Effector memory CD4-positive, alpha-beta T cell (primary cell): ENCODE measurements around the gene LTBP1.
"Not testable (repeated sequence)": the region's sequence is repeated elsewhere in the genome, so short reads cannot be mapped to it uniquely, and the experiment has no call there.

ENCODE experiments used
- DNase-seq, 3 donors: peaks; one replicate each; pipeline ENCODE4 v3.0.0-alpha.2; 2020
- H3K27ac ChIP-seq: 2 replicates; pipeline ENCODE4 v1.7.0; 2013; ENCODE audit warnings: mild to moderate bottlenecking, low read length, moderate library complexity; ENCODE audit not compliant: insufficient read depth, poor library complexity, severe bottlenecking
- H3K27me3 ChIP-seq: replicated peaks from 2 replicates; pipeline ENCODE4 v1.7.0; 2013; ENCODE audit warnings: mild to moderate bottlenecking, low read length; ENCODE audit not compliant: insufficient read depth, control insufficient read depth, poor library complexity, severe bottlenecking
- H3K36me3 ChIP-seq: 2 replicates; pipeline ENCODE4 v1.7.0; 2013; ENCODE audit warnings: mild to moderate bottlenecking, low read length, moderate library complexity; ENCODE audit not compliant: control insufficient read depth, insufficient read depth
- H3K4me1 ChIP-seq: 2 replicates; pipeline ENCODE4 v1.7.0; 2013; ENCODE audit warnings: low read length, mild to moderate bottlenecking; ENCODE audit not compliant: control insufficient read depth, insufficient read depth, poor library complexity, severe bottlenecking
- H3K4me3 ChIP-seq: 2 replicates; pipeline ENCODE4 v1.7.0; 2013; ENCODE audit warnings: low read length, low read depth, mild to moderate bottlenecking; ENCODE audit not compliant: insufficient read depth, poor library complexity, severe bottlenecking
- H3K9me3 ChIP-seq: 2 replicates; pipeline ENCODE4 v1.7.0; 2013; ENCODE audit warnings: mild to moderate bottlenecking, low read length, moderate library complexity; ENCODE audit not compliant: control insufficient read depth

The LTBP1 gene

DNA sequence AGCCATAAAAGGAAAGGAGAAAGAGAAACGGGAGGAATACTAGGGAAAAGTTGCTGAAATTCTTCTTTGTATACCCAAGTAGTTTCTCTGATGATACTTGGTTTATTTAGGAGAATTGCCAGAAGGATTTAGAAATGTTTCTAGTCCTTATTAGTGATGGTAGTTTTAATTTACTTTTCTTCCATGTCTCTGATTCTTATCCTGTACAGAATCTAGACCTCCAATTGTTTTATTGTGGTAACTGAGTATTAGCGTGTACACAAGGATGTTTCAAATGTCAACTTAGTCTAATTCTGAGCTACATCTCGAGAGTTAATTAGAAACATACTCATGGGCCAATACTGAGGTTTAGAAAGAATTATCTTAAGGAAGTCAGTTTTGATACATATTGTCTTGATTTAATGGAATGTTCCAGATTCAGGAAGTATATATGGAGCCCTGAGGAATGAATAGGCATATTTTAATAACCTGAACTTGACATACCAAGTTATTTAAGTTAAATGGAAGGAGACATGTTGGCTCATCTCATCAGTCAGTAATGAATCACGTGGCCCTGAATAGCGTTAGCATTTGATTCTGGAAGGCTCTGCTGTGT, 219.6 kb downstream of the LTBP1 start:
- Histone ChIP-seq H3K4me1 (no peaks in the 10 kb centered on the region), H3K27ac (no peak overlapping the region)

DNA sequence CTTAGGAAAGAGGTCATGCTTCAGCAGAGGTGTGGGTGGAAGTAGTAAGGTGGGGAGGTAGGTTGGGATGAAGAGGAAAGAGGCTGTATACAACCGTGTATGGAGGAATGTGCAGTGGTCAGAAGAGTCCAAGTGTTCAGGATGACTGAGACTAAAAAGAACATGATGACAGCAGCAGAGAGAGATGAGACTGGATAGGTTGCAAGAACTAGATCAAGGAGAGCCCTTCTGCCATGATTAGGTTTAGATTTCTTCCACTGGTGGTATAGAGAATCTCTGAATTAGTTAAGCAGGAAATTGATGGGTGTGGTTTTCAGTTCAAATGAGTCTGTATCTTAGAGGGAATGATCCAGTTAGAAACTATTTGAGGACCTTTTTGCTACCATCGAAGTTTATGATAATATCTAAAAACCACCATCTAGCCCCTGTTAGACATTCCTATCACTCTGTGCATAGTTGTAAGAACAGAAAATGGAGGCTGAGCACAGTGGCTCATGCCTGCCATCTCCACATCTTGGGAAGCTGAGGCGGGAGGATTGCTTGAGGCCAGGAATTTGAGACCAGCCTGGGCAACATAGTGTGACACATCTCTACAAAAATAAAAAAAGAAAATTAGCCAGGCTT, 221.0 kb downstream of the LTBP1 start:
- no peak for DNase-seq
- Histone ChIP-seq H3K27me3 (no peaks in the 10 kb centered on the region), H3K4me3 (no peak overlapping the region), H3K27ac (no peak overlapping the region), H3K4me1 (no peaks in the 10 kb centered on the region), H3K9me3 (no peaks in the 10 kb centered on the region), H3K36me3 (no peaks in the 10 kb centered on the region)

More for the DNA sequence above, 219.6 kb downstream of the LTBP1 start:
- Histone ChIP-seq H3K27me3 (no peaks in the 10 kb centered on the region), H3K4me3 (no peak overlapping the region), H3K9me3 (no peaks in the 10 kb centered on the region), H3K36me3 (no peaks in the 10 kb centered on the region)
- no peak for DNase-seq

DNA sequence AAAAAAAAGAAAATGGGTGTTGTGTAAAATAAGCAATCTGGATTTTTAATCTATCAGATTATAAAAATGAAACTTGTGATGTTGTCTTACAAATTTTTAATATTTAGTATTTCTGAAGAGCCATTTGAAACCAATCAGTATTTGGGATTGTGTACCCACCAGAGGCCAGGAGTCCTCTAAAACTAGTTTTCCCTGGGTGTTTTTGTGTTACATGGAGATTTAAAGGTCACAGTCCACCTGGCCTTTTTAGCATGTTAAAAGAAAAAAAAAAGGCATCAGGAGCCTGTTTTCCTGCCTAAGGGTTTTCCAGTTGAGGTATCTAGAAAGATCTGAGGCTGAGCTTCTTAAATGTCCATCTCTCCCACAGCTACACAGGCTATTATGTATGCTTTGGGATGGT, 221.7 kb downstream of the LTBP1 start:
- Histone ChIP-seq H3K27me3 (no peaks in the 10 kb centered on the region), H3K36me3 (no peaks in the 10 kb centered on the region), H3K27ac (no peak overlapping the region), H3K4me3 (no peak overlapping the region), H3K9me3 (no peaks in the 10 kb centered on the region), H3K4me1 (no peaks in the 10 kb centered on the region)
- no peak for DNase-seq

DNA sequence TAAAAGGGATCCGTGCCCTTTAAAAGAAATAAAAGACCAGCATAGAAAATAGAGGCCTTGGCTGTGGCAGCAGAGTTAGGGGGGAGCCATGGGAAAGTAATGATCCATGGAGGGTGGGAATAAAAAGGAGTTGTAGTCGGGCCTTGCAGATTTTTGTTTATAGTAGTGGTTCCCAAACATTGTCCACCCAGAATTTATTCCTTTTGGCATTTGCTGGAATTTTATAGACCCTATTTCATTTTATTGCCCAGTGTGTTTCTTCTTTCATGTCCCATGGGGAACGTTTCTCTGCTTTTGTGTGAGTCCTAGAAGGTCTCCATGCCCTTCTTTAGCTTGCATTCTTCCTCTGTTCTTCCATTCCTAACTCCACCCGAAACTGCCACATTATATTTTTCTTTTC, 222.2 kb downstream of the LTBP1 start:
- Histone ChIP-seq H3K27ac (no peak overlapping the region), H3K36me3 (no peaks in the 10 kb centered on the region), H3K27me3 (no peaks in the 10 kb centered on the region)

DNA sequence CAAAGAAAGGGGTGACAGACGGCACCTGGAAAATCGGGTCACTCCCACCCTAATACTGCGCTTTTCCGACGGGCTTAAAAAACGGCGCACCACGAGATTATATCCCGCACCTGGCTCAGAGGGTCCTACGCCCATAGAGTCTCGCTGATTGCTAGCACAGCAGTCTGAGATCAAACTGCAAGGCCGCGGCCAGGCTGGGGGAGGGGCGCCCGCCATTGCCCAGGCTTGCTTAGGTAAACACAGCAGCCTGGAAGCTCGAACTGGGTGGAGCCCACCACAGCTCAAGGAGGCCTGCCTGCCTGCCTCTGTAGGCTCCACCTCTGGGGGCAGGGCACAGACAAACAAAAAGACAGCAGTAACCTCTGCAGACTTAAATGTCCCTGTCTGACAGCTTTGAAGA, 223.5 kb downstream of the LTBP1 start:
- H3K27me3 ChIP-seq, H3K4me3 ChIP-seq, DNase-seq, H3K27ac ChIP-seq, H3K4me1 ChIP-seq, H3K36me3 ChIP-seq, H3K9me3 ChIP-seq: not testable (repeated sequence)

More for the DNA sequence above, 222.2 kb downstream of the LTBP1 start:
- DNase-seq: no peak
- no peaks in the 10 kb centered on the region for H3K4me1 ChIP-seq
- no peak overlapping the region for H3K4me3 ChIP-seq
- H3K9me3 ChIP-seq: no peaks in the 10 kb centered on the region

DNA sequence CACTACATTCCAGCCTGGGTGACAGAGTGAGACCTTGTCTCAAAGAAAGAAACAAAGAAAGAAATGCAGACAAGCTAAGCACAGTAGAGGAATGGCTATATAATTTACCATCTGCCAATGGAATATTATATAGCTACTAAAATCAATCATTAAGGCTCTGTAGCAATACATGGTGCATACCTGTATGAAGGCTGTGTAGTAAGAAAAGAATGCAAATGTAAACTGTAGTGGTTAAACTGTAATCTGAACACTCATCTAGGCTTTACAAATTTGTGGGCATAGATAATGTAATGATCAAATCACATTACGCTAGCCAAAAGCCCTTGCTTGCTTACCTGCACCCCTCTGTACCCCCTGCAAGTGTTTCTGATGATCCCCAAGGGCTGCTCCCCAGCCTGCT, 230.9 kb downstream of the LTBP1 start:
- H3K4me3 ChIP-seq: no peak overlapping the region
- no peaks in the 10 kb centered on the region for H3K27me3 ChIP-seq
- no peak overlapping the region for H3K27ac ChIP-seq
- H3K4me1 ChIP-seq: no peaks in the 10 kb centered on the region
- H3K36me3 ChIP-seq: no peaks in the 10 kb centered on the region
- DNase-seq: no peak
- no peaks in the 10 kb centered on the region for H3K9me3 ChIP-seq

DNA sequence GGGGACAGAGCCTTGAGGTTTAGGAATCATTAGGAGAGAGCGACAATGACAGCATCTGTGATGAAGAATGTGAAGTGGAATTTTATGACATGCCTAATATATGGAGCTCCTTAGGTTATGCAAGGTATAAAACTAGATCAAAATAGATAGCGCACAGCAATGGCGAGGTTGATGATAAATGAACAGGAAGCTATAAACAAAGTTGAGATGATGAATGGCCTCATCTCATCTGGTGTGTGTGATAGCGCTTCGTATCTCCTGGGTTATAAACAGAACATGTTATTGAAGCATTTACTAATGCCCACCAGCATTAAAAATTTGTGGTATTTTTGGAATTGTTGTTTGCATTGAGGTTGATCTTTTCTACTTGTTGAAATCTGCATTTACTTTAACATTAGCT, 231.5 kb downstream of the LTBP1 start:
- H3K4me1 ChIP-seq: no peaks in the 10 kb centered on the region
- H3K27ac ChIP-seq: no peak overlapping the region
- no peak overlapping the region for H3K4me3 ChIP-seq
- H3K27me3 ChIP-seq: no peaks in the 10 kb centered on the region
- H3K9me3 ChIP-seq: no peaks in the 10 kb centered on the region
- no peaks in the 10 kb centered on the region for H3K36me3 ChIP-seq
- no peak for DNase-seq

DNA sequence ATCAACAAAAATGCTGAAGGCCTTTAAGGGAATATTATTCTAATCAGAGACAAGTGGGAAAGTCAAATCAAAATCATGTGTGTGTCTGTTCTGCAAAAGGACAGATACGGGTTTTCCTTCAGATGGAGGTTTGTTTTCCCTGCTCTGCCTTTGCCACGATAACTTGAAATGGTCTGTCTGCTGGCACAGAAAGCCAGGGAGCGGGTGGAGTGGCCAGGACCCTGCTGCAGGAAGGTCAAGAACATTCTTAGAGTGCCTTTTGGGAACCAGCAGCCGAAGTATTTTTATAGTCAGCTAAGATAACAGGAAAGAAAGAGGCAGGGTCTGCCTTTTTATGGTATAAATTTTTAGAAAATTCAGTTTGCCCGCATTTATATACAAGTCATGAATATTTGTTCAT, 234.2 kb downstream of the LTBP1 start:
- Histone ChIP-seq H3K9me3 (no peaks in the 10 kb centered on the region), H3K27me3 (no peaks in the 10 kb centered on the region)

DNA sequence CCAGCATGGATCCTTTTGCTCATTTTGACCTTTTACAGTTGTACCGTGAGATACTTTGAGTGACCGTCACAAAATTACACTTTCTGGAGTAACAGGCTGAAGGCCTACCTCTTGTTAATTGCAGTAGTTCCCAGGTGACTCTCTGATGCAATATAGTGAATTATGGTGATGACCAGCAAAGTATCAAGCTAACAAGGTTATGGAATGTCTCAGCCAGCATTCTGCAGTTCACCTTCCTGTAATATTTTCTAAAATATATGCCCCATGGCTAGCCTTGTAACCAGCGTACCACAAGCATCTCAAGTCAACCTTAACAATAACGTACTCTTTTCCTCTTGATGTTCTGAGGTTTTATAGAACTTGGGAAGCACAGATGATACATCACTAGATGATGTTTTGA, 234.7 kb downstream of the LTBP1 start:
- Histone ChIP-seq H3K4me1 (no peaks in the 10 kb centered on the region), H3K27ac (no peak overlapping the region)

More for the DNA sequence above, 234.2 kb downstream of the LTBP1 start:
- Histone ChIP-seq H3K36me3 (no peaks in the 10 kb centered on the region), H3K4me3 (no peak overlapping the region), H3K4me1 (no peaks in the 10 kb centered on the region), H3K27ac (no peak overlapping the region)
- no peak for DNase-seq

DNA sequence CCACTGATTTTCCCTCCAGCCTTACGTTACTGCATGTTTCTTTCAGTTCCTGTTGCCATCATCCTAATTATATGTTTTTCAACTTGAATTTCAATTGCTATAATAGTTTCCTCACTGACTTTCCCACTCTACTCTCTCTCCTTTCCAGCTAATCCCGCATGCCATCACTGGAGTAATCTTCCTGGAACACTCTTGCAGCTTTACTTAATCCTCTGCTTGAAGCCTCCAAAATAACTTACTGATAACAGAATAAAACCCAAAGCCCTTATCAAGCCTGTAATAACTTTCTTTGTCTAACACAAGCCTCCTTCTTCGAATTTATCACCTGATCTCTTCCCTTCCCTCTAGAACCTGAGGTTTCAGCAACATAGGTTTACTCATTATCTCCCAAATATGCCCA, 237.3 kb downstream of the LTBP1 start:
- no peak overlapping the region for H3K27ac ChIP-seq
- no peaks in the 10 kb centered on the region for H3K4me1 ChIP-seq
- DNase-seq: no peak
- H3K36me3 ChIP-seq: no peaks in the 10 kb centered on the region
- no peak overlapping the region for H3K4me3 ChIP-seq
- H3K27me3 ChIP-seq: no peaks in the 10 kb centered on the region
- no peaks in the 10 kb centered on the region for H3K9me3 ChIP-seq

More for the DNA sequence above, 234.7 kb downstream of the LTBP1 start:
- Histone ChIP-seq H3K9me3 (no peaks in the 10 kb centered on the region), H3K36me3 (no peaks in the 10 kb centered on the region), H3K27me3 (no peaks in the 10 kb centered on the region), H3K4me3 (no peak overlapping the region)
- DNase-seq: no peak
